SIG-M5 treated with dmso at 0.1 percent for 504 hours (cell line): ENCODE data around the gene PRKCZ.
"Not testable (repeated sequence)": the region's sequence is repeated elsewhere in the genome, so short reads cannot be mapped to it uniquely, and the experiment has no call there.

ENCODE experiments used
- DNase-seq: peaks from one replicate; lab custom pipeline; 2025; ENCODE audit not compliant: unreplicated experiment; lab: John Stamatoyannopoulos, UW

PRKCZ gene

GRCh38 chr1:2112280-2112701, 62.1 kb downstream of the PRKCZ start:
- DNase-seq, result peak; percentile 87

- DNase-seq, result no peak
These were observed 63.5 kb downstream of the PRKCZ start for GRCh38 chr1:2113620-2114135.

GRCh38 chr1:2114635-2115007, 64.4 kb downstream of the PRKCZ start:
- DNase-seq, result not testable (repeated sequence)

- no peak for DNase-seq
These were observed 64.9 kb downstream of the PRKCZ start for GRCh38 chr1:2115008-2115641.

GRCh38 chr1:2115702-2116341, 65.6 kb downstream of the PRKCZ start:
- DNase-seq, result no peak

- DNase-seq, result no peak
These were observed 69.7 kb downstream of the PRKCZ start for GRCh38 chr1:2119886-2120285.

GRCh38 chr1:2121101-2121691, 71.0 kb downstream of the PRKCZ start:
- DNase-seq, result no peak

GRCh38 chr1:2121794-2122193, 71.6 kb downstream of the PRKCZ start:
- DNase-seq, result not testable (repeated sequence)

- no peak for DNase-seq
These were observed 74.4 kb downstream of the PRKCZ start for GRCh38 chr1:2124446-2125198.

GRCh38 chr1:2125350-2126211, 75.4 kb downstream of the PRKCZ start:
- no peak for DNase-seq

GRCh38 chr1:2126331-2127186, 76.3 kb downstream of the PRKCZ start:
- DNase-seq, result no peak

- peak; percentile 46 for DNase-seq
These were observed 77.3 kb downstream of the PRKCZ start for GRCh38 chr1:2127187-2128145.

- no peak for DNase-seq
These were observed 78.1 kb downstream of the PRKCZ start for GRCh38 chr1:2128189-2128901.

GRCh38 chr1:2129256-2129943, 79.2 kb downstream of the PRKCZ start:
- DNase-seq, result no peak

GRCh38 chr1:2130156-2130555, 79.9 kb downstream of the PRKCZ start:
- DNase-seq, result no peak

GRCh38 chr1:2130871-2131289, 80.7 kb downstream of the PRKCZ start:
- DNase-seq, result no peak
